ENCODE data around the gene FLACC1. TPM values are rescaled to one million over a fixed set of nuclear protein-coding genes. Genes with fewer than 3 reads are reported as not detected.

Gene FLACC1
- total RNA-seq, 4 donors from 2014 or later, result 0.42 to 0.69 (median 0.59) TPM; not detected in 1

GRCh38 chr2:201347138-201347537 is 10.0 kb downstream of the FLACC1 start:
- intact Hi-C loops (cut with DNase I; ENCODE audit: low total_unique reads), result no loop called here
- TF ChIP-seq POLR2A (IDR thresholded peaks at IDR 0.05) (no peak), CTCF (IDR thresholded peaks at IDR 0.05) (no peak)
- no peak overlapping the region for H3K4me3 ChIP-seq (ENCODE audit: low read depth, poor library complexity, severe bottlenecking)
- no peak for DNase-seq (ENCODE audit: low spot score in 2 of 2)
- 79 to 82% methylated on average over 4 of the region's 4 CpGs for WGBS, 2 donors

GRCh38 chr2:201345625-201346213 is 11.4 kb downstream of the FLACC1 start:
- no peak overlapping the region for H3K4me3 ChIP-seq (ENCODE audit: low read depth, poor library complexity, severe bottlenecking)
- intact Hi-C loops (cut with DNase I; ENCODE audit: low total_unique reads), result no loop called here
- DNase-seq (ENCODE audit: low spot score in 2 of 2), result no peak
- WGBS, 2 donors, result 79 to 87% methylated on average over 7 of the region's 7 CpGs
- no peak for TF ChIP-seq POLR2A (IDR thresholded peaks at IDR 0.05)
- TF ChIP-seq CTCF (IDR thresholded peaks at IDR 0.05), result no peak

- TF ChIP-seq CTCF (IDR thresholded peaks at IDR 0.05) (no peak), POLR2A (IDR thresholded peaks at IDR 0.05) (no peak)
- intact Hi-C loops (cut with DNase I; ENCODE audit: low total_unique reads), result no loop called here
- no peak for DNase-seq (ENCODE audit: low spot score in 2 of 2)
- WGBS, 2 donors, result 68 to 71% methylated on average over 1 of the region's 1 CpG
- no peak overlapping the region for H3K4me3 ChIP-seq (ENCODE audit: low read depth, poor library complexity, severe bottlenecking)
Measured at GRCh38 chr2:201344663-201345366, 12.3 kb downstream of the FLACC1 start.

- no peak for DNase-seq (ENCODE audit: low spot score in 2 of 2)
- WGBS, 2 donors, result 86 to 90% methylated on average over 2 of the region's 2 CpGs
- TF ChIP-seq POLR2A (IDR thresholded peaks at IDR 0.05) (no peak), CTCF (IDR thresholded peaks at IDR 0.05) (no peak)
- H3K4me3 ChIP-seq (ENCODE audit: low read depth, poor library complexity, severe bottlenecking), result no peak overlapping the region
- intact Hi-C loops (cut with DNase I; ENCODE audit: low total_unique reads), result no loop called here
Measured at GRCh38 chr2:201343559-201343958, 13.6 kb downstream of the FLACC1 start.

GRCh38 chr2:201342923-201343322 is 14.2 kb downstream of the FLACC1 start:
- no peak overlapping the region for H3K4me3 ChIP-seq (ENCODE audit: low read depth, poor library complexity, severe bottlenecking)
- 81 to 96% methylated on average over 2 of the region's 2 CpGs for WGBS, 2 donors
- no peak for TF ChIP-seq POLR2A (IDR thresholded peaks at IDR 0.05)
- no peak for TF ChIP-seq CTCF (IDR thresholded peaks at IDR 0.05)
- intact Hi-C loops (cut with DNase I; ENCODE audit: low total_unique reads), result no loop called here
- DNase-seq (ENCODE audit: low spot score in 2 of 2), result no peak

Data from lower leg skin (tissue), 4 donors.